Measurements from ENCODE around the gene MRPS18B.

MRPS18B gene

DNA sequence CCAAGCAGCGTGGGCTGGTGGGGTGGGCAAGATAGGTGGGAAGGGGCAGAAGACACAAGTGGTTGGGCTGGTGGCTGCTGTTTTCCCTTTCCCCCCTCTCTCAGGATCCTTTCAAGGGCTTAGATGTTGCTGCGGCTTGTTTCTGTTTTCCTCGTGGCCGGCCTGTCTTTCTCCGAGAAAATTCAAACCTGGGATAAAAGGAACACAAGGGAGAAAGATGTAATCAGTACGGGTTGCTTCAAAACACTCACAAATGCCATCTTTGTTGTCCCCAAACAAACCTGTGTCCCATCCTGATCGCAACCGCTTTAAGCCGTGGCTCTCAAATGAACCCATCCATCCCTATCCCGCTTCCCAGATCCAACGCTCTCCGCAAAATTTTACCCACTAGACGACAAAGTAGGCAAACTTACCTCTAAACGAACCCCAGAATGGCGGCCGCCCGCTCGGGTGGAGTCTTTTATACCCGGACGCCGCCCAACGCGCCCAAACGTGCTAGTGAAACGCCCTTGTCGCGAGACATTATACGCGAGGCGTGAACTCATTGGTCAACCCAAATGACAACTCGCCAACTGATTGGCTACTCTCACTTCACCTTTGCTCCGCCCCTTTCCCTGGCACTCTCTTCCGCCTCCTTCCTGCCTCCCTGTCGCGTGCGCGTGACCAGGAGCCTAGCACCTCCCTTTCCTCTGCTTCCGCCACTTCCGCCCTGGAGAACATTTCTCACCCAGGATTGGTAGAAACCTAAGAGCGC, 652 bp upstream of the MRPS18B start, which contains the start of gene PPP1R10:
TSS of gene PPP1R10 (minus strand) at position 433 of the 754 bp plus-strand sequence. CDS start 7,299 bp downstream, outside the sequence.
- no peaks in the 10 kb centered on the region for H3K9me3 ChIP-seq (ENCODE audit: control insufficient read depth, insufficient read depth, low read depth, low read length)
- peaks cover 23% of the 10 kb centered on the region for H3K4me1 ChIP-seq (ENCODE audit: control insufficient read depth, insufficient read depth, low read length)
- H3K4me3 ChIP-seq (ENCODE audit: low read depth, low read length), result peak within 1 kb of the TSS; percentile 85
- H3K27ac ChIP-seq (ENCODE audit: low read depth, low read length), result peak within 1 kb of the TSS; percentile 97
- peaks cover 38% of the 10 kb centered on the region for H3K36me3 ChIP-seq (ENCODE audit: control insufficient read depth, insufficient read depth, low read length)
- H3K27me3 ChIP-seq (ENCODE audit: control insufficient read depth, insufficient read depth, low read length), result no peaks in the 10 kb centered on the region
- H3K9ac ChIP-seq (ENCODE audit: low read length), result peak within 1 kb of the TSS; percentile 98

DNA sequence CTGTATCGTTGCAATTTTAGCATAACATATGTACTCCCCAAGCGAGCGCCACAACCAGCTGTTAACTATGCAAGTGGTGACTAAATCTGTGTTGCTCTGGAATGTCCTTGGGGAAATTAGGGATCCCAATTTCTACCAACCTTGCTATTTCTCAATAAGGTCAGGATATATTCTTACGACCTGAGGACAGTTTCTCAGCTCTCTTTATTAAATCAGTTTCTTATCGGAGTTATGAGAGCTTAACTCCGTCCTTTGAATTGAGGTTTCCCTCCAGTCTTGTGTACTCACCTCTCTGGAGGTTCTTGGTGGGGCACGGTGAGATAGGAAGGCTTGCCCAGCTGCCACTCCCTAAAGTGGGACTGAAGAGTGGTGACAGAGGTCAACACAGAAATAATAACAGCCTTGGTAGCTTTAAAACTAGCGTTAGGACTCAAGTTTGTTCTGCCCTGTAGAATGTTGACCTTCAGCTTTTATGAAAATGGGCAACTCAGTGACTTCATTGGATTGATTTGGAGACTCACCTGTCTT, 694 bp downstream of the MRPS18B start:
- peaks cover 45% of the 10 kb centered on the region for H3K36me3 ChIP-seq (ENCODE audit: control insufficient read depth, insufficient read depth, low read length)
- peak overlapping the region; percentile 97 for H3K9ac ChIP-seq (ENCODE audit: low read length)
- peak overlapping the region; percentile 85 for H3K4me3 ChIP-seq (ENCODE audit: low read depth, low read length)
- H3K9me3 ChIP-seq (ENCODE audit: control insufficient read depth, insufficient read depth, low read depth, low read length), result no peaks in the 10 kb centered on the region
- H3K27ac ChIP-seq (ENCODE audit: low read depth, low read length), result peak overlapping the region; percentile 97; the same call in 1 of the 2 replicates
- H3K4me1 ChIP-seq (ENCODE audit: control insufficient read depth, insufficient read depth, low read length), result peaks cover 16% of the 10 kb centered on the region
- H3K27me3 ChIP-seq (ENCODE audit: control insufficient read depth, insufficient read depth, low read length), result no peaks in the 10 kb centered on the region

DNA sequence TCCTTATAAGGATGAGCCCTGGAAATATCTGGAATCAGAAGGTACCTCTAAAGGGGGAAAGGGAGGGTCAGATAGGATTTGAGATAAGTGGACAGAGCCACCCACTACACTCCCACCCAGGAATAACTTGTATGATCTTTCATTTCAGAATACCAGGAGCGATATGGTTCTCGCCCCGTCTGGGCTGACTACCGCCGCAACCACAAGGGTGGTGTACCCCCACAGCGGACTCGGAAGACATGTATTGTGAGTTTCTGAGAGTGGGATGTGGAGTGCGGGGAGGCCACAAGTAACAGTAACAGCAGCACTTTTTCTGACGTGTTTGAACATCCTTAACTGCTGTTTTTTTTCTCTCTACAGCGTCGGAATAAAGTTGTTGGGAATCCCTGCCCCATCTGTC, 1.9 kb downstream of the MRPS18B start:
- no peaks in the 10 kb centered on the region for H3K9me3 ChIP-seq (ENCODE audit: control insufficient read depth, insufficient read depth, low read depth, low read length)
- no peak overlapping the region for H3K27ac ChIP-seq (ENCODE audit: low read depth, low read length)
- peaks cover 5% of the 10 kb centered on the region; the same call in 1 of the 2 replicates for H3K4me1 ChIP-seq (ENCODE audit: control insufficient read depth, insufficient read depth, low read length)
- H3K27me3 ChIP-seq (ENCODE audit: control insufficient read depth, insufficient read depth, low read length), result no peaks in the 10 kb centered on the region
- H3K9ac ChIP-seq (ENCODE audit: low read length), result no peak overlapping the region
- no peak overlapping the region for H3K4me3 ChIP-seq (ENCODE audit: low read depth, low read length)
- H3K36me3 ChIP-seq (ENCODE audit: control insufficient read depth, insufficient read depth, low read length), result peaks cover 49% of the 10 kb centered on the region

- Histone ChIP-seq H3K27me3 (ENCODE audit: control insufficient read depth, insufficient read depth, low read length) (no peaks in the 10 kb centered on the region), H3K36me3 (ENCODE audit: control insufficient read depth, insufficient read depth, low read length) (peaks cover 73% of the 10 kb centered on the region), H3K27ac (ENCODE audit: low read depth, low read length) (no peak overlapping the region), H3K9me3 (ENCODE audit: control insufficient read depth, insufficient read depth, low read depth, low read length) (no peaks in the 10 kb centered on the region), H3K4me3 (ENCODE audit: low read depth, low read length) (no peak overlapping the region), H3K9ac (ENCODE audit: low read length) (no peak overlapping the region), H3K4me1 (ENCODE audit: control insufficient read depth, insufficient read depth, low read length) (peaks cover 7% of the 10 kb centered on the region; the same call in 1 of the 2 replicates)
Measured at GRCh38 chr6:30625511-30625910, 7.9 kb downstream of the MRPS18B start.

DNA sequence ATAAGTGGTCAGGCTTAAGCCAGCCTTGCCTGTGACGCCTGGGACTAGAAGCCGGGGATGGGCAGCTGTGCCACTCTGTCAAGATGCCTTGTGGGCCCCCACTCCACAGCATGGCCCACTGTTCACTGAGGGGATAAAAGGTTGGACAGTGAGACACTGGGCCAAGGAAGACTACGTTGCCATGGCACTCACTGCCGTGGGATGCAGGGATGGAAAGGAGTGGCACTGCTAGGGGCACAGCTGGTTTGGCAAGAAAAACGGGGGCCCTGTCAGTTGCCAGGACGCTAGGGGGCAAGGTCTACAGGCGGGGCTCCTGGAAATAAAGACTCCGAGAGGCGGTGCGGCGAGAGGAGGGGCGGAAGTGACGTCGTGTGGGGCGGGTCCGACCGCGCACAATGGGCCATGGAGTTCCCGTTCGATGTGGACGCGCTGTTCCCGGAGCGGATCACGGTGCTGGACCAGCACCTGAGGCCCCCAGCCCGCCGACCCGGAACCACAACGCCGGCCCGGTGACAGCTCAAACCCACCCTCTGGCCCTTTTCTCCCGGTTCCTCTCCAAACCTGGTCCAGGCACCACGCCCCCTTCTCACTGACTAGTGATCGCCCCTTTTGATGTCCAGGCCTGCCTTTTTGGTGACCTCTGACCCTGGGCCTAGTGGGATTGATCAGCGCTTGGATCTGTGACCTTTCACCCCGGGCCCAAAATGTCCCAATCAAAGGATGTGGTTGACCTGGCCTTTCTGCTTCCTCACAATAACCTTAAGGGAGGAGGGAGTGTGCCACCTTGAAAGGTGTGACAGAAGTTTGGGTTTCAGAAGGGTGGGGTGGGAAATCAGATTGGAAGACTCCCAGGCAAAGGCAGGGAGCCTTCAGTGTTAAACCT, 9.1 kb downstream of the MRPS18B start, which contains the start of gene ATAT1:
TSS of gene ATAT1 (plus strand) at position 391 of the 883 bp plus-strand sequence.
- H3K9ac ChIP-seq (ENCODE audit: low read length), result peak within 1 kb of the TSS; percentile 84
- H3K4me3 ChIP-seq (ENCODE audit: low read depth, low read length), result peak within 1 kb of the TSS; percentile 91
- peaks cover 79% of the 10 kb centered on the region for H3K36me3 ChIP-seq (ENCODE audit: control insufficient read depth, insufficient read depth, low read length)
- H3K9me3 ChIP-seq (ENCODE audit: control insufficient read depth, insufficient read depth, low read depth, low read length), result no peaks in the 10 kb centered on the region
- H3K4me1 ChIP-seq (ENCODE audit: control insufficient read depth, insufficient read depth, low read length), result peaks cover 7% of the 10 kb centered on the region; the same call in 1 of the 2 replicates
- H3K27ac ChIP-seq (ENCODE audit: low read depth, low read length), result 0 out of 2 replicates have a peak within 1 kb of the TSS, but pooled peaks have one; percentile 2
- no peaks in the 10 kb centered on the region for H3K27me3 ChIP-seq (ENCODE audit: control insufficient read depth, insufficient read depth, low read length)

GRCh38 chr6:30635834-30636233, 18.2 kb downstream of the MRPS18B start:
- H3K4me3 ChIP-seq (ENCODE audit: low read depth, low read length), result no peak overlapping the region
- no peaks in the 10 kb centered on the region for H3K27me3 ChIP-seq (ENCODE audit: control insufficient read depth, insufficient read depth, low read length)
- no peak overlapping the region for H3K9ac ChIP-seq (ENCODE audit: low read length)
- H3K27ac ChIP-seq (ENCODE audit: low read depth, low read length), result no peak overlapping the region
- H3K9me3 ChIP-seq (ENCODE audit: control insufficient read depth, insufficient read depth, low read depth, low read length), result no peaks in the 10 kb centered on the region
- no peaks in the 10 kb centered on the region for H3K4me1 ChIP-seq (ENCODE audit: control insufficient read depth, insufficient read depth, low read length)
- H3K36me3 ChIP-seq (ENCODE audit: control insufficient read depth, insufficient read depth, low read length), result peaks cover 56% of the 10 kb centered on the region

- Histone ChIP-seq H3K36me3 (ENCODE audit: control insufficient read depth, insufficient read depth, low read length) (peaks cover 68% of the 10 kb centered on the region), H3K9ac (ENCODE audit: low read length) (no peak overlapping the region), H3K4me1 (ENCODE audit: control insufficient read depth, insufficient read depth, low read length) (no peaks in the 10 kb centered on the region), H3K4me3 (ENCODE audit: low read depth, low read length) (no peak overlapping the region), H3K9me3 (ENCODE audit: control insufficient read depth, insufficient read depth, low read depth, low read length) (no peaks in the 10 kb centered on the region), H3K27ac (ENCODE audit: low read depth, low read length) (no peak overlapping the region), H3K27me3 (ENCODE audit: control insufficient read depth, insufficient read depth, low read length) (no peaks in the 10 kb centered on the region)
Measured at GRCh38 chr6:30640481-30640880, 22.8 kb downstream of the MRPS18B start.

GRCh38 chr6:30641048-30641447, 23.4 kb downstream of the MRPS18B start:
- H3K9ac ChIP-seq (ENCODE audit: low read length), result no peak overlapping the region
- H3K27ac ChIP-seq (ENCODE audit: low read depth, low read length), result no peak overlapping the region
- peaks cover 68% of the 10 kb centered on the region for H3K36me3 ChIP-seq (ENCODE audit: control insufficient read depth, insufficient read depth, low read length)
- no peak overlapping the region for H3K4me3 ChIP-seq (ENCODE audit: low read depth, low read length)
- H3K9me3 ChIP-seq (ENCODE audit: control insufficient read depth, insufficient read depth, low read depth, low read length), result no peaks in the 10 kb centered on the region
- H3K4me1 ChIP-seq (ENCODE audit: control insufficient read depth, insufficient read depth, low read length), result peaks cover 2% of the 10 kb centered on the region
- no peaks in the 10 kb centered on the region for H3K27me3 ChIP-seq (ENCODE audit: control insufficient read depth, insufficient read depth, low read length)

GRCh38 chr6:30643656-30644055, 26.0 kb downstream of the MRPS18B start:
- peaks cover 63% of the 10 kb centered on the region for H3K36me3 ChIP-seq (ENCODE audit: control insufficient read depth, insufficient read depth, low read length)
- no peak overlapping the region for H3K27ac ChIP-seq (ENCODE audit: low read depth, low read length)

GRCh38 chr6:30644769-30645168, 27.1 kb downstream of the MRPS18B start:
- Histone ChIP-seq H3K27me3 (ENCODE audit: control insufficient read depth, insufficient read depth, low read length) (no peaks in the 10 kb centered on the region), H3K27ac (ENCODE audit: low read depth, low read length) (no peak overlapping the region), H3K9ac (ENCODE audit: low read length) (no peak overlapping the region), H3K4me3 (ENCODE audit: low read depth, low read length) (no peak overlapping the region), H3K36me3 (ENCODE audit: control insufficient read depth, insufficient read depth, low read length) (peaks cover 62% of the 10 kb centered on the region), H3K9me3 (ENCODE audit: control insufficient read depth, insufficient read depth, low read depth, low read length) (no peaks in the 10 kb centered on the region), H3K4me1 (ENCODE audit: control insufficient read depth, insufficient read depth, low read length) (peaks cover 12% of the 10 kb centered on the region)

More at GRCh38 chr6:30643656-30644055, 26.0 kb downstream of the MRPS18B start:
- no peak overlapping the region for H3K9ac ChIP-seq (ENCODE audit: low read length)
- H3K27me3 ChIP-seq (ENCODE audit: control insufficient read depth, insufficient read depth, low read length), result no peaks in the 10 kb centered on the region
- no peaks in the 10 kb centered on the region for H3K9me3 ChIP-seq (ENCODE audit: control insufficient read depth, insufficient read depth, low read depth, low read length)
- H3K4me1 ChIP-seq (ENCODE audit: control insufficient read depth, insufficient read depth, low read length), result peaks cover 12% of the 10 kb centered on the region
- no peak overlapping the region for H3K4me3 ChIP-seq (ENCODE audit: low read depth, low read length)

Measured in HUES6 (cell line).